ENCODE measurements around the gene CABP2. TPM values are rescaled to one million over a fixed set of nuclear protein-coding genes. Genes with fewer than 3 reads are reported as not detected.

The CABP2 gene
- total and polyA plus RNA-seq, 4 donors = not detected

DNA sequence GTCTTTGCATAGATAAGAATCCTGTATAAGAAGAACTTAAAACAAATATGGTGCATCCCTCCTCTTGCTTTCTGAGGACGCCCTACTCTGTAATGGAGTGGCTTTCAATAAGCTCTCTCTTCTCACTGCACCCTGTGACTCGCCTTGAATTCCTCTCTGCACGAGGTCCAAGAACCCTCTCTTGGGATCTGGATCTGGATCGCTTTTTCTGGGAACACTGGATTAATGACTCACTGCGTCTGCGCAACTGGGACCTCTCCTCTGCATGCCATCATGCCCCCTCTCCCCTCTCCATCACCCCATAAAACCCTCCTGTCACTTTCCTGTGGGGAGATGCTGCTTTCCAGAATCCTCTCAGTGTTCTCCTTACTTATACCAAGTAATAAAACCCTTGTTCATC lies 15.1 kb upstream of the CABP2 start:
- Histone ChIP-seq H3K27ac (ENCODE audit: low read depth in 1 of 2, low read length in 2 of 2) (no peak overlapping the region), H3K36me3 (ENCODE audit: control insufficient read depth in 4 of 4, insufficient read depth in 3 of 4, low read depth in 1 of 4, low read length in 3 of 4) (no peaks in the 10 kb centered on the region), H3K27me3 (ENCODE audit: control insufficient read depth in 4 of 4, insufficient read depth in 4 of 4, low read length in 3 of 4) (no peaks in the 10 kb centered on the region), H3K4me3 (ENCODE audit: low read depth in 1 of 3, low read length in 3 of 3) (no peak overlapping the region), H3K9ac (ENCODE audit: low read depth in 1 of 2, low read length in 2 of 2) (no peak overlapping the region), H3K9me3 (ENCODE audit: control insufficient read depth in 4 of 4, low read length in 3 of 4) (no peaks in the 10 kb centered on the region), H3K4me1 (ENCODE audit: control insufficient read depth in 4 of 4, insufficient read depth in 4 of 4, low read length in 3 of 4) (no peaks in the 10 kb centered on the region)
- DNase-seq (ENCODE audit: low spot score) = no peak
- TF ChIP-seq, protein P1, sequence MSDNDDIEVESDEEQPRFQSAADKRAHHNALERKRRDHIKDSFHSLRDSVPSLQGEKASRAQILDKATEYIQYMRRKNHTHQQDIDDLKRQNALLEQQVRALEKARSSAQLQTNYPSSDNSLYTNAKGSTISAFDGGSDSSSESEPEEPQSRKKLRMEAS (IDR thresholded peaks at IDR 0.05) = no peak
- TF ChIP-seq HNF4A (conservative IDR thresholded peaks at IDR 0.05) = no peak
- no peak for TF ChIP-seq EGR1 (IDR thresholded peaks at IDR 0.05; ENCODE audit: low read depth in 2 of 2)
- no peak for TF ChIP-seq NR2F2 (IDR thresholded peaks at IDR 0.05)
- TF ChIP-seq, protein P2, sequence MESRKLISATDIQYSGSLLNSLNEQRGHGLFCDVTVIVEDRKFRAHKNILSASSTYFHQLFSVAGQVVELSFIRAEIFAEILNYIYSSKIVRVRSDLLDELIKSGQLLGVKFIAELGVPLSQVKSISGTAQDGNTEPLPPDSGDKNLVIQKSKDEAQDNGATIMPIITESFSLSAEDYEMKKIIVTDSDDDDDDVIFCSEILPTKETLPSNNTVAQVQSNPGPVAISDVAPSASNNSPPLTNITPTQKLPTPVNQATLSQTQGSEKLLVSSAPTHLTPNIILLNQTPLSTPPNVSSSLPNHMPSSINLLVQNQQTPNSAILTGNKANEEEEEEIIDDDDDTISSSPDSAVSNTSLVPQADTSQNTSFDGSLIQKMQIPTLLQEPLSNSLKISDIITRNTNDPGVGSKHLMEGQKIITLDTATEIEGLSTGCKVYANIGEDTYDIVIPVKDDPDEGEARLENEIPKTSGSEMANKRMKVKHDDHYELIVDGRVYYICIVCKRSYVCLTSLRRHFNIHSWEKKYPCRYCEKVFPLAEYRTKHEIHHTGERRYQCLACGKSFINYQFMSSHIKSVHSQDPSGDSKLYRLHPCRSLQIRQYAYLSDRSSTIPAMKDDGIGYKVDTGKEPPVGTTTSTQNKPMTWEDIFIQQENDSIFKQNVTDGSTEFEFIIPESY (IDR thresholded peaks at IDR 0.05) = no peak
- TF ChIP-seq GABPA (IDR thresholded peaks at IDR 0.05 in 1 of 2, conservative IDR thresholded peaks at IDR 0.05 in 1 of 2) = no peak
- no peak for TF ChIP-seq FOXA1 (IDR thresholded peaks at IDR 0.05)
- 88% methylated on average over 6 of the region's 6 CpGs for WGBS

DNA sequence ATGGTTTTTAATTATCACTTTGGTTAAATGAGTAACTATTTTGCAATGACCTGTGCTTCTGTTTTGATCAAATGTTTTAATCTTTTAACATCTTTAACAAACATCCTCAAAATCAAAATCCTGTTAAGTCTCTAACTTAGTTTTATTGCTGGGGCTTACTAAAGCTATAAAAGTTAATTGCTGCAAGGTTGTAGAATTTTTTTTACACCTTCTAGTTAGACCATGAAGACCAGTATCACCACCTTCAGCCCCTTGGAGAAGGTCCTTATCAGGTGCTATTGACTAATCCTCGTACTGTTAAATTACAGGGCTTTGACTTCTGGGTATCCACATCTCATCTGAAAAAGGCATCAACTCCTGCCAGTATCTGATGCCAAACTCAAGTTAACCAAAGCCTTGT lies 12.3 kb upstream of the CABP2 start:
- Histone ChIP-seq H3K9me3 (ENCODE audit: control insufficient read depth in 4 of 4, low read length in 3 of 4) (no peaks in the 10 kb centered on the region), H3K4me1 (ENCODE audit: control insufficient read depth in 4 of 4, insufficient read depth in 4 of 4, low read length in 3 of 4) (no peaks in the 10 kb centered on the region), H3K27ac (ENCODE audit: low read depth in 1 of 2, low read length in 2 of 2) (no peak overlapping the region), H3K4me3 (ENCODE audit: low read depth in 1 of 3, low read length in 3 of 3) (no peak overlapping the region), H3K27me3 (ENCODE audit: control insufficient read depth in 4 of 4, insufficient read depth in 4 of 4, low read length in 3 of 4) (no peaks in the 10 kb centered on the region), H3K9ac (ENCODE audit: low read depth in 1 of 2, low read length in 2 of 2) (no peak overlapping the region), H3K36me3 (ENCODE audit: control insufficient read depth in 4 of 4, insufficient read depth in 3 of 4, low read depth in 1 of 4, low read length in 3 of 4) (no peaks in the 10 kb centered on the region)
- no peak for DNase-seq (ENCODE audit: low spot score)
- WGBS = 62% methylated on average over 1 of the region's 1 CpG
- TF ChIP-seq RXRA (IDR thresholded peaks at IDR 0.05) (no peak), EGR1 (IDR thresholded peaks at IDR 0.05; ENCODE audit: low read depth in 2 of 2) (no peak)
- TF ChIP-seq, protein P2 (IDR thresholded peaks at IDR 0.05) = no peak
- TF ChIP-seq, protein P3, sequence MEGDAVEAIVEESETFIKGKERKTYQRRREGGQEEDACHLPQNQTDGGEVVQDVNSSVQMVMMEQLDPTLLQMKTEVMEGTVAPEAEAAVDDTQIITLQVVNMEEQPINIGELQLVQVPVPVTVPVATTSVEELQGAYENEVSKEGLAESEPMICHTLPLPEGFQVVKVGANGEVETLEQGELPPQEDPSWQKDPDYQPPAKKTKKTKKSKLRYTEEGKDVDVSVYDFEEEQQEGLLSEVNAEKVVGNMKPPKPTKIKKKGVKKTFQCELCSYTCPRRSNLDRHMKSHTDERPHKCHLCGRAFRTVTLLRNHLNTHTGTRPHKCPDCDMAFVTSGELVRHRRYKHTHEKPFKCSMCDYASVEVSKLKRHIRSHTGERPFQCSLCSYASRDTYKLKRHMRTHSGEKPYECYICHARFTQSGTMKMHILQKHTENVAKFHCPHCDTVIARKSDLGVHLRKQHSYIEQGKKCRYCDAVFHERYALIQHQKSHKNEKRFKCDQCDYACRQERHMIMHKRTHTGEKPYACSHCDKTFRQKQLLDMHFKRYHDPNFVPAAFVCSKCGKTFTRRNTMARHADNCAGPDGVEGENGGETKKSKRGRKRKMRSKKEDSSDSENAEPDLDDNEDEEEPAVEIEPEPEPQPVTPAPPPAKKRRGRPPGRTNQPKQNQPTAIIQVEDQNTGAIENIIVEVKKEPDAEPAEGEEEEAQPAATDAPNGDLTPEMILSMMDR (IDR thresholded peaks at IDR 0.05; ENCODE audit: low read depth, low read length, missing input control) = no peak

DNA sequence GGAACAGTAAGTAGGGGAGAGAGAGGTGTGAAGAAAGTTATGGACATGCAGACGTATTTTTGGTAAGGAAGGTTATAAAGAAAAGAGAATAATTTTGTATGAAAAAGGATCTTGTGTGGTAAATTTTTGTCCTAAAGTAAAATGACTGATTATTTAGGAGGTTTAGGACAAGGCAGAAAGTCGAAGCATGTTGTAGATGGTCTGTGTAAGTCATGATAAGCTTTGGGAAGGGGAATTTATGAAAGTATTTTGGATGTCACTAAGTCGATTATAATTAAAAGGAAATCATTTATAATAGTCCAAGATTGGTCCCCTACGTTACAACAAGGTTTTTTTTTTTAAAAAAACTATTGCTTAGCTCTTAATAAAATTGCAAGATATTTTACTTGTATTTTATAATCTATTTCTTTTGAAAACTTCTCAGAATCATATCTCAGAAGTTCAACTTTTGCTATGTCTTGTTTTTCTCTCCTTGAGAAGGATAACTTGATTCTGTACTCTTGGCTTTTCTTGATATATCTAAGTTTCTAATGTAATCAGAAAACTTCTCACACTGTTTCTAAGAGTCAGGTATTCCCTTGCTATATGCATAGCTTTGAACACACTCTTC lies 10.9 kb upstream of the CABP2 start:
- WGBS = 49% methylated on average over 4 of the region's 4 CpGs
- Histone ChIP-seq H3K9me3 (ENCODE audit: control insufficient read depth in 4 of 4, low read length in 3 of 4) (no peaks in the 10 kb centered on the region), H3K4me1 (ENCODE audit: control insufficient read depth in 4 of 4, insufficient read depth in 4 of 4, low read length in 3 of 4) (no peaks in the 10 kb centered on the region), H3K4me3 (ENCODE audit: low read depth in 1 of 3, low read length in 3 of 3) (no peak overlapping the region), H3K9ac (ENCODE audit: low read depth in 1 of 2, low read length in 2 of 2) (no peak overlapping the region), H3K36me3 (ENCODE audit: control insufficient read depth in 4 of 4, insufficient read depth in 3 of 4, low read depth in 1 of 4, low read length in 3 of 4) (no peaks in the 10 kb centered on the region), H3K27ac (ENCODE audit: low read depth in 1 of 2, low read length in 2 of 2) (no peak overlapping the region), H3K27me3 (ENCODE audit: control insufficient read depth in 4 of 4, insufficient read depth in 4 of 4, low read length in 3 of 4) (no peaks in the 10 kb centered on the region)
- no peak for TF ChIP-seq HNF4A (conservative IDR thresholded peaks at IDR 0.05)
- TF ChIP-seq SP1 (IDR thresholded peaks at IDR 0.05) = no peak
- no peak for TF ChIP-seq RAD21 (IDR thresholded peaks at IDR 0.05)
- no peak for TF ChIP-seq EGR1 (IDR thresholded peaks at IDR 0.05; ENCODE audit: low read depth in 2 of 2)
- no peak for DNase-seq (ENCODE audit: low spot score)
